Adrenal gland (tissue), 12 donors: ENCODE results near the gene NUP133. TPM values are rescaled to one million over a fixed set of nuclear protein-coding genes. Genes with fewer than 3 reads are reported as not detected.

Experiments used
- DNase-seq, 7 donors: peaks; one replicate each; pipeline ENCODE4 v3.0.0-alpha.2; 2019 to 2020
- H3K27ac ChIP-seq, 5 donors: fragments of 200-600 bp; sonication (generic) in 4 of 5; 1 replicate in 3 of 5; 2 replicates in 2 of 5; pipeline versions ENCODE4 v1.5.1 to v1.8.0; 2016 to 2020; ENCODE audit warnings: mild to moderate bottlenecking in 1 of 5
- H3K27me3 ChIP-seq: fragments of 200-600 bp; 2 replicates; pipeline ENCODE4 v1.8.0; 2021
- H3K36me3 ChIP-seq, 2 donors: fragments of 200-600 bp; replicated peaks in 1 of 2; 1 replicate in 1 of 2; 2 replicates in 1 of 2; pipeline versions ENCODE4 v1.5.1 to v1.8.0; 2018 to 2022
- H3K4me1 ChIP-seq, 2 donors: fragments of 200-600 bp; replicated peaks in 1 of 2; 1 replicate in 1 of 2; 2 replicates in 1 of 2; pipeline versions ENCODE4 v1.5.1 to v1.8.0; 2018 to 2021
- H3K4me3 ChIP-seq, 4 donors: fragments of 200-600 bp; sonication (generic) in 3 of 4; one replicate each; pipeline ENCODE4 v1.5.1; 2016 to 2018
- H3K9me3 ChIP-seq, 3 donors: fragments of 200-600 bp; sonication (generic) in 1 of 3; replicated peaks in 1 of 3; 1 replicate in 2 of 3; 2 replicates in 1 of 3; pipeline versions ENCODE4 v1.5.1 to v1.8.0; 2016 to 2021
- CTCF ChIP-seq, 6 experiments: fragments of 450-650 bp in 4 of 6; fragments of 200-600 bp in 2 of 6; sonication (generic) in 1 of 6; IDR thresholded peaks; 1 replicate in 5 of 6; 2 replicates in 1 of 6; pipeline versions ENCODE4 v1.5.1 to v1.8.0; 2016 to 2021; ENCODE audit warnings: antibody characterized with exemption in 6 of 6, mild to moderate bottlenecking in 2 of 6, moderate library complexity in 1 of 6
- POLR2A ChIP-seq, 2 donors: fragments of 450-650 bp; IDR thresholded peaks; one replicate each; pipeline ENCODE4 v1.6.1; 2017; ENCODE audit warnings: antibody characterized with exemption in 2 of 2, mild to moderate bottlenecking in 2 of 2, moderate library complexity in 1 of 2
- WGBS, 4 donors: extraction: QIAGEN DNeasy Blood & Tissue Kit in 2 of 4; methylation state at CpG; one replicate each; pipeline versions ENCODE4 v1.1.5 to v1.1.7; 2013 to 2017; 5-methylcytosine and 5-hydroxymethylcytosine counted together
- intact Hi-C, 2 donors: fragments of 100-400 bp; cut with DNase I; formaldehyde crosslinking; loops; one replicate each; pipeline versions ENCODE4 v1.14.1 to v1.15.0; 2022 to 2023
- polyA plus RNA-seq, 3 donors: library from polyadenylated mRNA; stranded (reverse); fragments of 200-250 nt in 2 of 3; fragments of 350-450 nt in 1 of 3; fragmentation: Illumina TruSeq in 1 of 3; extraction: RNeasy Lipid Tissue Mini Kit (QIAGEN cat#74804) in 1 of 3; gene quantifications; one replicate each; pipeline ENCODE4 v1.2.3, GENCODE V29; 2013 to 2014
- total RNA-seq, 9 donors: library from RNA; depleted of rRNA in 4 of 9; stranded (reverse); fragments of >200 nt in 4 of 9; fragments of 120-200 nt in 1 of 9; fragmentation: NEBNext Ultra II Directional in 1 of 9; extraction: Animal tissue kit (Norgen Biotek cat#: 25700) in 1 of 9; gene quantifications; one replicate each; pipeline versions ENCODE4 v1.1.0 to v1.2.4, GENCODE V29; 2013 to 2023
- donor health status: healthy with polysubstance abuse.
- donor health status: Bipolar disorder and iron deficiency.
- donor health status: DM: yes; HTN: yes; CAD: no.
- donor health status: DM: no; HTN: no; CAD: no.
- donor health status: DM: no; HTN: no; CAD: no.
- donor health status: DM: yes; HTN: yes; CAD: no.

Gene NUP133
- total and polyA plus RNA-seq, 12 donors, result 9.8 to 48.5 (median 31.9) TPM

GRCh38 chr1:229428256-229428655 is 79.9 kb downstream of the NUP133 start:
- H3K27me3 ChIP-seq, result peaks cover 56% of the 10 kb centered on the region
- no peak overlapping the region for H3K27ac ChIP-seq
- TF ChIP-seq CTCF (IDR thresholded peaks at IDR 0.05), result no peak
- no peak for TF ChIP-seq POLR2A (IDR thresholded peaks at IDR 0.05)
- no peak for DNase-seq
- no peaks in the 10 kb centered on the region for H3K9me3 ChIP-seq
- peaks cover 0 to 18% of the 10 kb centered on the region in 2 donors for H3K4me1 ChIP-seq
- intact Hi-C loops, result no loop called here
- H3K4me3 ChIP-seq, result no peak overlapping the region
- no peaks in the 10 kb centered on the region for H3K36me3 ChIP-seq
- 67 to 81% (median 76%) methylated on average over 3 of the region's 3 CpGs for WGBS, 4 donors

GRCh38 chr1:229427572-229427971 is 80.6 kb downstream of the NUP133 start:
- Histone ChIP-seq H3K27ac (no peak overlapping the region), H3K4me1 (peaks cover 0 to 18% of the 10 kb centered on the region in 2 donors), H3K36me3 (no peaks in the 10 kb centered on the region), H3K4me3 (no peak overlapping the region), H3K27me3 (peaks cover 50% of the 10 kb centered on the region), H3K9me3 (no peaks in the 10 kb centered on the region)
- WGBS, 4 donors, result 70 to 92% (median 78%) methylated on average over 3 of the region's 3 CpGs
- no peak for DNase-seq
- TF ChIP-seq POLR2A (IDR thresholded peaks at IDR 0.05), result no peak
- no peak for TF ChIP-seq CTCF (IDR thresholded peaks at IDR 0.05)
- intact Hi-C loops, result no loop called here

GRCh38 chr1:229425564-229426159 is 82.5 kb downstream of the NUP133 start:
- peaks cover 0 to 1% of the 10 kb centered on the region in 2 donors for H3K4me1 ChIP-seq
- WGBS, 4 donors, result 64 to 82% (median 74%) methylated on average over 2 of the region's 2 CpGs
- H3K36me3 ChIP-seq, result no peaks in the 10 kb centered on the region
- TF ChIP-seq CTCF (IDR thresholded peaks at IDR 0.05) (no peak), POLR2A (IDR thresholded peaks at IDR 0.05) (no peak)
- peaks cover 31% of the 10 kb centered on the region for H3K27me3 ChIP-seq
- no peak overlapping the region for H3K4me3 ChIP-seq
- DNase-seq, result no peak
- H3K9me3 ChIP-seq, result no peaks in the 10 kb centered on the region
- H3K27ac ChIP-seq, result no peak overlapping the region
- intact Hi-C loops, result no loop called here

- H3K9me3 ChIP-seq, result no peaks in the 10 kb centered on the region
- intact Hi-C loops, result no loop called here
- H3K4me1 ChIP-seq, result no peaks in the 10 kb centered on the region
- H3K27ac ChIP-seq, result no peak overlapping the region
- 73 to 87% (median 83%) methylated on average over 7 of the region's 7 CpGs for WGBS, 4 donors
- TF ChIP-seq CTCF (IDR thresholded peaks at IDR 0.05) (no peak), POLR2A (IDR thresholded peaks at IDR 0.05) (no peak)
- no peak for DNase-seq
- H3K36me3 ChIP-seq, result no peaks in the 10 kb centered on the region
- no peaks in the 10 kb centered on the region for H3K27me3 ChIP-seq
- H3K4me3 ChIP-seq, result no peak overlapping the region
Observed at GRCh38 chr1:229420765-229421164, 87.4 kb downstream of the NUP133 start.
